HL-60 (cell line): ENCODE data around the gene ISG20.

ENCODE experiments used
- DNase-seq, 2 experiments: peaks; one replicate each; pipeline ENCODE4 v3.0.0-alpha.2; 2010 to 2020; ENCODE audit warnings: low read depth in 1 of 2, low spot score in 1 of 2
- H3K27ac ChIP-seq: fragments of 250-450 bp; sonication (Bioruptor Pico); replicated peaks from 2 replicates; pipeline ENCODE4 v1.5.1; 2020; ENCODE audit warnings: mild to moderate bottlenecking, moderate library complexity
- H3K27me3 ChIP-seq: fragments of 250-450 bp; sonication (Bioruptor Pico); 2 replicates; pipeline ENCODE4 v1.5.1; 2021; ENCODE audit warnings: mild to moderate bottlenecking, moderate library complexity; ENCODE audit not compliant: insufficient read depth, poor library complexity, severe bottlenecking
- H3K4me3 ChIP-seq: replicated peaks from 2 replicates; pipeline ENCODE4 v1.5.1; 2011; ENCODE audit warnings: mild to moderate bottlenecking, control low read depth, low read length; ENCODE audit not compliant: insufficient read depth
- GABPA ChIP-seq: IDR thresholded peaks from 2 replicates; pipeline ENCODE4 v1.6.1; 2012; ENCODE audit warnings: low read depth
- POLR2AphosphoS5 ChIP-seq: IDR thresholded peaks from 2 replicates; pipeline ENCODE4 v1.6.1; 2012; ENCODE audit warnings: low read depth
- SPI1 ChIP-seq: IDR thresholded peaks from 2 replicates; pipeline ENCODE4 v1.6.1; 2012; ENCODE audit warnings: low read depth, mild to moderate bottlenecking, borderline replicate concordance
- TF ChIP-seq, protein P1 (sequence below): IDR thresholded peaks from 2 replicates; pipeline ENCODE4 v1.6.1; 2012; ENCODE audit warnings: low read depth; ENCODE audit not compliant: insufficient replicate concordance
- TF ChIP-seq, protein P2 (sequence below): IDR thresholded peaks from one replicate; pipeline ENCODE4 v1.5.1; 2011; ENCODE audit warnings: low read length, control low read depth, inconsistent platforms; ENCODE audit not compliant: insufficient read depth

ISG20 gene

DNA sequence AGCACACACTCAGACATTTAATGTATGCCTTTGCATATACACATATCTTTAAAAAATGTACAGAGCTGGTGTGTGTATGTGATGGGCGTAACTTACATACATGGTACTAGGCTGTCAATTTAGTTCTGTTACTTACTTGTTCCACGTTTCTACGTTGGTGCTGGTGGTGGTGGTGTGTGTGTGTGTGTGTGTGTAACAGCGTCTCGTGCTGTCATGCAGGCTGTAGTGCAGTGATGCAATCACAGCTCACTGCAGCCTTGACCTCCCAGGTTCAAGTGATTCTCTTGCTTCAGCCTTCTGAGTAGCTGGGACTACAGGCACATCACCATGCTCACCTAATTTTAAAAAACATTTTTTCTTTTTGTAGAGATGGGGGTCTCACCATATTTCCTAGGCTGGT, 64.2 kb downstream of the ISG20 start:
- TF ChIP-seq, protein P1, sequence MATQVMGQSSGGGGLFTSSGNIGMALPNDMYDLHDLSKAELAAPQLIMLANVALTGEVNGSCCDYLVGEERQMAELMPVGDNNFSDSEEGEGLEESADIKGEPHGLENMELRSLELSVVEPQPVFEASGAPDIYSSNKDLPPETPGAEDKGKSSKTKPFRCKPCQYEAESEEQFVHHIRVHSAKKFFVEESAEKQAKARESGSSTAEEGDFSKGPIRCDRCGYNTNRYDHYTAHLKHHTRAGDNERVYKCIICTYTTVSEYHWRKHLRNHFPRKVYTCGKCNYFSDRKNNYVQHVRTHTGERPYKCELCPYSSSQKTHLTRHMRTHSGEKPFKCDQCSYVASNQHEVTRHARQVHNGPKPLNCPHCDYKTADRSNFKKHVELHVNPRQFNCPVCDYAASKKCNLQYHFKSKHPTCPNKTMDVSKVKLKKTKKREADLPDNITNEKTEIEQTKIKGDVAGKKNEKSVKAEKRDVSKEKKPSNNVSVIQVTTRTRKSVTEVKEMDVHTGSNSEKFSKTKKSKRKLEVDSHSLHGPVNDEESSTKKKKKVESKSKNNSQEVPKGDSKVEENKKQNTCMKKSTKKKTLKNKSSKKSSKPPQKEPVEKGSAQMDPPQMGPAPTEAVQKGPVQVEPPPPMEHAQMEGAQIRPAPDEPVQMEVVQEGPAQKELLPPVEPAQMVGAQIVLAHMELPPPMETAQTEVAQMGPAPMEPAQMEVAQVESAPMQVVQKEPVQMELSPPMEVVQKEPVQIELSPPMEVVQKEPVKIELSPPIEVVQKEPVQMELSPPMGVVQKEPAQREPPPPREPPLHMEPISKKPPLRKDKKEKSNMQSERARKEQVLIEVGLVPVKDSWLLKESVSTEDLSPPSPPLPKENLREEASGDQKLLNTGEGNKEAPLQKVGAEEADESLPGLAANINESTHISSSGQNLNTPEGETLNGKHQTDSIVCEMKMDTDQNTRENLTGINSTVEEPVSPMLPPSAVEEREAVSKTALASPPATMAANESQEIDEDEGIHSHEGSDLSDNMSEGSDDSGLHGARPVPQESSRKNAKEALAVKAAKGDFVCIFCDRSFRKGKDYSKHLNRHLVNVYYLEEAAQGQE: no peak
- no peak for TF ChIP-seq SPI1
- TF ChIP-seq GABPA: no peak
- TF ChIP-seq, protein P2, sequence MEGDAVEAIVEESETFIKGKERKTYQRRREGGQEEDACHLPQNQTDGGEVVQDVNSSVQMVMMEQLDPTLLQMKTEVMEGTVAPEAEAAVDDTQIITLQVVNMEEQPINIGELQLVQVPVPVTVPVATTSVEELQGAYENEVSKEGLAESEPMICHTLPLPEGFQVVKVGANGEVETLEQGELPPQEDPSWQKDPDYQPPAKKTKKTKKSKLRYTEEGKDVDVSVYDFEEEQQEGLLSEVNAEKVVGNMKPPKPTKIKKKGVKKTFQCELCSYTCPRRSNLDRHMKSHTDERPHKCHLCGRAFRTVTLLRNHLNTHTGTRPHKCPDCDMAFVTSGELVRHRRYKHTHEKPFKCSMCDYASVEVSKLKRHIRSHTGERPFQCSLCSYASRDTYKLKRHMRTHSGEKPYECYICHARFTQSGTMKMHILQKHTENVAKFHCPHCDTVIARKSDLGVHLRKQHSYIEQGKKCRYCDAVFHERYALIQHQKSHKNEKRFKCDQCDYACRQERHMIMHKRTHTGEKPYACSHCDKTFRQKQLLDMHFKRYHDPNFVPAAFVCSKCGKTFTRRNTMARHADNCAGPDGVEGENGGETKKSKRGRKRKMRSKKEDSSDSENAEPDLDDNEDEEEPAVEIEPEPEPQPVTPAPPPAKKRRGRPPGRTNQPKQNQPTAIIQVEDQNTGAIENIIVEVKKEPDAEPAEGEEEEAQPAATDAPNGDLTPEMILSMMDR: no peak
- no peak for TF ChIP-seq POLR2AphosphoS5
- H3K27ac ChIP-seq: no peak overlapping the region
- H3K27me3 ChIP-seq: peaks cover 35% of the 10 kb centered on the region
- no peak for DNase-seq
- H3K4me3 ChIP-seq: no peak overlapping the region

DNA sequence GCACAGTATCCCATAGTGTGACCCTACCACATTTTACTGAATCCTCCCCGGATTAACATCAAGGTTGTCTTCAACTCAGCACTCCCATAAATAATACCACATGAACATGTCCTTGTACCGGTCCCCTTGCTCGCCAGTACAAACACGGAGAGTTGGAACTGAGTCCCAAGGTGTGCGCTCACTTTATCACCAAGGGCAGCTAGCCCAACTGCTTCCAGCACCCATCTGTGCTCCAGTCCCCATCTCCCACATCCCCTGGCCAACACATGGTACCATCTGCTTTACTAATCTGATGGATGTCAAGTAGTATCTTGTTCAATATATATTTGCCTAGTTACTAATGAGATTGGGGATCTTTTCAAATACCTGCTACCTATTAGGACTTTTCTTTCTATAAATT, 64.7 kb downstream of the ISG20 start:
- H3K27me3 ChIP-seq: peaks cover 38% of the 10 kb centered on the region
- H3K4me3 ChIP-seq: no peak overlapping the region
- TF ChIP-seq POLR2AphosphoS5 (no peak), GABPA (no peak), SPI1 (no peak)
- TF ChIP-seq, protein P2: no peak
- TF ChIP-seq, protein P1: no peak
- H3K27ac ChIP-seq: no peak overlapping the region
- no peak for DNase-seq

DNA sequence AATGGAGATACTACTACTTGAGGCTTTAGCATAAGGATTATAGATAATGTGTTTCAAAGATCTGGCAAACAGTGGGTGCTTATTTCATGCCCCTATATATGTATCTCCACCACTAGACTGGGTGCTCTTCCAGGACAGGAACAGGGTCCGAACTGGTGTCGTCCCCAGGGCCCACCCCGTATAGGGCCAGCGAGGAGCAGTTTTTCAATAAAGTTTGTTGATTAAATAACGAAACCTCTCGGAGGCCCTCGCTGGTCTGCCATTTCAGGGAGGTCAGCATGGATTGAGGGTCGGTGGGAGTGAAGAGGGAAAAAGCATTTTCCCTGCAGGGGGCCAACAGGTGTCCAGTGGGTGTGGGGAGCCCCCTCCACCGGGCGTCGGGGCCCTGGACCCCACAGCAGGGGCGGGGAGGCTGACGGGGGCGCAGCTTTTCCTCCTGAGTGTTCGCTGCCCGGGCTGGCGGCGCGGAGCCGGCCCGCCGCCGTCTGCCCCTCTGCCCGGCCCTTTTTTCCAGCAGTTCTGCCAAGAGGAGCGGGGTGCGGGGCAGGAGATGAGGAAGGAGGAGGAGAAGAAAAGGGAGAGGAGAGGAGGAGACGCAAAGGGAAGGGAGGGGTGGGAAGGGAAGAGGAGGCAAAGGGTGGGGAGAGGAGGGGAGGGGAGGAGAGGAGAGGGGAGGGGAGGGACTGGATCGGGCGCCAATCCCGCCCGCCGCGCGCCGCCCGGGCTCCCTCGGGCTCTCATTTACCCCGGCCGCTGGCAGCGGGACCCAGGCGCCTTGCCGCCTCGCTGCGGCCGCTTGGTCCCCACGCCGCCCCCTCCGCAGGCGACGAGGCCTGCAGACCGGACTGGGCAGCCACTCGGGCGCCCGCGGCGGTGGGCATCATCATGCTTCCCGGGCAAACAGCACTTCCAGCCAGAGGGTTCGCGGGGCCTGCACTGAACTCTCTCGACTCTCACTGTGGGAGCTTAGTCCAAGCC, 66.3 kb downstream of the ISG20 start:
- DNase-seq: no peak

More for the DNA sequence above, 66.3 kb downstream of the ISG20 start:
- TF ChIP-seq, protein P2: no peak
- TF ChIP-seq GABPA: no peak
- TF ChIP-seq SPI1: no peak
- no peak for TF ChIP-seq POLR2AphosphoS5
- TF ChIP-seq, protein P1: no peak
- no peak overlapping the region for H3K4me3 ChIP-seq
- H3K27ac ChIP-seq: no peak overlapping the region
- H3K27me3 ChIP-seq: peaks cover 38% of the 10 kb centered on the region
